Panc1 (cell line): ENCODE measurements around the gene TWIST2. TPM values are rescaled to one million over a fixed set of nuclear protein-coding genes. Genes with fewer than 3 reads are reported as not detected.

Experiments used
- ATAC-seq: fragments of 200-7000 bp; cut with Tn5 transposase; 2 replicates; pipeline ENCODE4 v1.9.1; 2020; ENCODE audit warnings: mild to moderate bottlenecking, moderate library complexity
- BruUV-seq: library from RNA; stranded (reverse); fragments of 400-500 nt; replicated peaks from 2 replicates; lab custom pipeline; 2021; lab: Mats Ljungman, UMichigan
- CTCF ChIA-PET: fragments of 300-600 bp; sonication (Branson Sonifier 250); formaldehyde crosslinking; loops from one replicate; lab custom pipeline; 2022; ENCODE audit warnings: antibody characterized with exemption; lab: Charles Lee
- POLR2A ChIA-PET: fragments of 300-600 bp; sonication (Branson Sonifier 250); formaldehyde crosslinking; loops from one replicate; lab custom pipeline; 2022; ENCODE audit warnings: antibody characterized with exemption; lab: Charles Lee
- DNase-seq: peaks from one replicate; pipeline ENCODE4 v3.0.0-alpha.2; 2010; ENCODE audit warnings: low read depth, low spot score
- H3K27ac ChIP-seq: 2 replicates; pipeline ENCODE4 v1.5.1; 2011; ENCODE audit warnings: mild to moderate bottlenecking, low read length, inconsistent platforms
- H3K27me3 ChIP-seq: fragments of 200-500 bp; sonication (Bioruptor generic); 2 replicates; pipeline ENCODE4 v1.6.0; 2014; ENCODE audit warnings: low read length, inconsistent platforms; ENCODE audit not compliant: control insufficient read depth, insufficient read depth
- H3K36me3 ChIP-seq: fragments of 200-500 bp; sonication (Bioruptor generic); 2 replicates; pipeline ENCODE4 v1.5.1; 2014; ENCODE audit warnings: inconsistent platforms, mild to moderate bottlenecking, low read length, moderate library complexity; ENCODE audit not compliant: control insufficient read depth, insufficient read depth
- H3K4me1 ChIP-seq: 2 replicates; pipeline ENCODE4 v1.5.1; 2011; ENCODE audit warnings: inconsistent platforms, mild to moderate bottlenecking, low read length, moderate library complexity; ENCODE audit not compliant: control insufficient read depth, insufficient read depth
- H3K4me3 ChIP-seq, 2 experiments: 2 replicates each; pipeline ENCODE4 v1.5.1; 2011 to 2012; ENCODE audit warnings: low read depth in 2 of 2, low read length in 2 of 2, mild to moderate bottlenecking in 2 of 2, inconsistent platforms in 1 of 2, moderate library complexity in 1 of 2
- H3K9me3 ChIP-seq: fragments of 200-500 bp; sonication (Bioruptor generic); 2 replicates; pipeline ENCODE4 v1.5.1; 2014; ENCODE audit warnings: low read depth, mild to moderate bottlenecking, inconsistent platforms, low read length, moderate library complexity; ENCODE audit not compliant: control insufficient read depth, insufficient read depth
- POLR2AphosphoS5 ChIP-seq: IDR thresholded peaks from 2 replicates; pipeline ENCODE4 v1.6.1; 2012; ENCODE audit warnings: mild to moderate bottlenecking, low read depth, low read length, moderate library complexity
- REST ChIP-seq, 2 experiments: IDR thresholded peaks; 2 replicates each; pipeline ENCODE4 v1.6.1; 2011 to 2012; ENCODE audit warnings: low read depth in 2 of 2, control low read depth in 1 of 2, low read length in 1 of 2, mild to moderate bottlenecking in 1 of 2, moderate library complexity in 1 of 2; ENCODE audit not compliant: insufficient read depth in 1 of 2
- SIN3A ChIP-seq: IDR thresholded peaks from 2 replicates; pipeline ENCODE4 v1.6.1; 2012; ENCODE audit warnings: low read depth, mild to moderate bottlenecking, low read length, moderate library complexity, borderline replicate concordance; ENCODE audit not compliant: insufficient read depth
- TCF7L2 ChIP-seq: IDR thresholded peaks from 2 replicates; pipeline ENCODE4 v1.6.1; 2011; ENCODE audit warnings: mild to moderate bottlenecking, low read depth, low read length, inconsistent platforms
- in situ Hi-C: cut with HindIII; loops from 2 replicates; pipeline ENCODE4 v1.10.0; 2016; ENCODE audit warnings: low sequenced_read_pairs, low pct_unique_long_range_greater_than_20kb
- intact Hi-C: fragments of 100-400 bp; cut with micrococcal nuclease; formaldehyde crosslinking; loops from one replicate; pipeline ENCODE4 v1.10.0; 2022; ENCODE audit not compliant: unreplicated experiment
- total RNA-seq: library from RNA; stranded (reverse); gene quantifications from one replicate; pipeline ENCODE4 v1.2.1, GENCODE V29; 2021; ENCODE audit not compliant: unreplicated experiment
- TF ChIP-seq, protein P1 (sequence below): fragments of 450-650 bp; IDR thresholded peaks from 2 replicates; pipeline ENCODE4 v1.5.1; 2017; ENCODE audit warnings: mild to moderate bottlenecking

Gene TWIST2
- total RNA-seq, 1 experiment from 2014 or later = 4.2 TPM

GRCh38 chr2:238839428-238839827, 8.5 kb upstream of the TWIST2 start:
- in situ Hi-C loops = no loop called here
- H3K4me3 ChIP-seq = no peak overlapping the region
- DNase-seq (no peak), ATAC-seq (no peak)
- peaks cover 3% of the 10 kb centered on the region; the same call in 1 of the 2 replicates for H3K9me3 ChIP-seq
- H3K36me3 ChIP-seq = no peaks in the 10 kb centered on the region
- H3K27me3 ChIP-seq = no peaks in the 10 kb centered on the region
- POLR2A ChIA-PET = no interaction called here
- no TSS peak for BruUV-seq
- intact Hi-C loops = no loop called here
- TF ChIP-seq TCF7L2 (no peak), SIN3A (no peak), REST (IDR thresholded peaks at IDR 0.05; ENCODE audit: insufficient read depth in 1 of 2, low read depth in 2 of 2, low read length in 1 of 2) (no peak), POLR2AphosphoS5 (no peak)
- TF ChIP-seq, protein P1, sequence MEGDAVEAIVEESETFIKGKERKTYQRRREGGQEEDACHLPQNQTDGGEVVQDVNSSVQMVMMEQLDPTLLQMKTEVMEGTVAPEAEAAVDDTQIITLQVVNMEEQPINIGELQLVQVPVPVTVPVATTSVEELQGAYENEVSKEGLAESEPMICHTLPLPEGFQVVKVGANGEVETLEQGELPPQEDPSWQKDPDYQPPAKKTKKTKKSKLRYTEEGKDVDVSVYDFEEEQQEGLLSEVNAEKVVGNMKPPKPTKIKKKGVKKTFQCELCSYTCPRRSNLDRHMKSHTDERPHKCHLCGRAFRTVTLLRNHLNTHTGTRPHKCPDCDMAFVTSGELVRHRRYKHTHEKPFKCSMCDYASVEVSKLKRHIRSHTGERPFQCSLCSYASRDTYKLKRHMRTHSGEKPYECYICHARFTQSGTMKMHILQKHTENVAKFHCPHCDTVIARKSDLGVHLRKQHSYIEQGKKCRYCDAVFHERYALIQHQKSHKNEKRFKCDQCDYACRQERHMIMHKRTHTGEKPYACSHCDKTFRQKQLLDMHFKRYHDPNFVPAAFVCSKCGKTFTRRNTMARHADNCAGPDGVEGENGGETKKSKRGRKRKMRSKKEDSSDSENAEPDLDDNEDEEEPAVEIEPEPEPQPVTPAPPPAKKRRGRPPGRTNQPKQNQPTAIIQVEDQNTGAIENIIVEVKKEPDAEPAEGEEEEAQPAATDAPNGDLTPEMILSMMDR = no peak
- CTCF ChIA-PET = no interaction called here
- H3K27ac ChIP-seq = no peak overlapping the region
- H3K4me1 ChIP-seq = no peaks in the 10 kb centered on the region

- no TSS peak for BruUV-seq
- peaks cover 3% of the 10 kb centered on the region; the same call in 1 of the 2 replicates for H3K9me3 ChIP-seq
- in situ Hi-C loops = no loop called here
- H3K27ac ChIP-seq = no peak overlapping the region
- DNase-seq (no peak), ATAC-seq (no peak)
- H3K4me1 ChIP-seq = no peaks in the 10 kb centered on the region
- H3K27me3 ChIP-seq = no peaks in the 10 kb centered on the region
- intact Hi-C loops = no loop called here
- H3K4me3 ChIP-seq = no peak overlapping the region
- CTCF ChIA-PET = no interaction called here
- no peaks in the 10 kb centered on the region for H3K36me3 ChIP-seq
- POLR2A ChIA-PET = no interaction called here
- TF ChIP-seq REST (IDR thresholded peaks at IDR 0.05; ENCODE audit: insufficient read depth in 1 of 2, low read depth in 2 of 2, low read length in 1 of 2) = no peak
- no peak for TF ChIP-seq SIN3A
- TF ChIP-seq, protein P1 = no peak
- no peak for TF ChIP-seq POLR2AphosphoS5
- no peak for TF ChIP-seq TCF7L2
Measured at GRCh38 chr2:238841542-238842164, 6.2 kb upstream of the TWIST2 start.
